ENCODE data around the gene CSPG5.

The CSPG5 gene

DNA sequence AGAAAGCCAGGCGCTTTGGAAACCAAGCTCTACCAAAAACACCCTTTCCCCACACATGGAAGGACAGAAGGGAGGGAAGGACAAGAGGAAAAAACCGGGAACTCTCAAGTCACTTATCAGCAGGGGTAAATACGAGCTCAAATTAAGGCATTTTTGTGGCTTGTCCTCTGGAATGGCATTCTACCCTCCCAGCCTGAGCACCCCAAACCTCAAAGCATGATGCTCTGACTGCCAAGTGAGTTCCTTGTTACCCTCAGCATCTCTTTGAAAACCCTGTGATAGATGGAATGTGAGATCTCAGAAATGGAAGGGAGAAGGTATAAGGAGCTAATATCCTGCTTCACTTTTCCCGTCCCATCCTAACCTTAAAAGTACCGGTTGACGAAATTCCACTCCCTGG is 8.1 kb upstream of the CSPG5 start:
- no peak for DNase-seq (ENCODE audit: low read depth in 2 of 2, low spot score in 1 of 2)

DNA sequence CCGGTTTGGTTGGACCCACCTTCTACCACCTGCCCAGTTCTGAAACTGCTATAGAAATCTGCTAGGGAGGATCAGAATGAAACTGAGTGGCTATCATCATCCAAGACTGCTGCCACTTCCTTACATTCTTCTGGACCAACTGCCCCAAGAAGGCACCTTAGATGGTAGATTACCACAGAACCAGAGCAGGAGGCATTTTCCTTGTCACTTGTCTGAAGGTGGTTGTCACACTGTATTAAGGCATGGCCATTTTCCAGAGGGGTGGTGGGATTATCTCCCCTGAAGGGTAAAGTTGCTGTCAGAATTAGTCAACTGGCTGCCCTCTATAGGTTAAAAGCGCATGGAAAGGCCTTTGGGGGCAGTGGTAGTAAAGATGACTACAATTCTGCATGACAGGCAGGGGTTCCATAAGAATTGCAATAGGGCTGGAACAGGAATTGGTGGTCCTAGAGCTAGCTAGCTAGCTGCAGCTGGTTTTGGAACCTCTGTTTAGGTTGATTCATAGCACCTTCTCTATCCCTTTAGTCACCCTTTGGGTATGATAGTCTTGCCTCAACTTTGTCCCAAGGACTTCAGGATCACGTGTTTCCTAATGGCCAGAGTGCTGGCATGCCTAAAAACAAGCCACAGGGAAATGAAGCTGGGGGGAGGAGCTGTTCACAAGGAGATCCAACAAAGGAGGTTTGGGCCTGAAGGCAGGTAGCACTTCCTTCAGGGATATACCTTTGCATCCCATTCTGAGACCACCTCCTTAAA is 4.8 kb upstream of the CSPG5 start:
- DNase-seq (ENCODE audit: low read depth in 2 of 2, low spot score in 1 of 2): no peak

DNA sequence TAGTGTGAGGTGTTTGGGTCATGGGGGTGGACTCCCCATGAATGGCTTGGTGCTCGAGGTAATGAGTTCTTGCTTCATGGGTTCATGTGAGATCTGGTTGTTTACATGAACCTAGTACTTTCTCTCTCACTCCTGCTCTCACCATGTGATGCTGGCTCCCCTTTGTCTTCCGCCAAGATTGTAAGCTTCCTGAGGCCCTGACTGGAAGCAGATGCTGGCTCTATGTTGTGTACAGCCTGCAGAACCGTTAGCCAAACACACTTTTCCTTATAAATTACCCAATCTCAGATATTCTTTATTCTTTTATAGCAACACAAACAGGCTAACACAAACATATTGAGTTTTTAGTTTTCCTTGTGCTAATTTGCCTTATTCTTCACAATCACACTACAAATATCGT is 3.2 kb upstream of the CSPG5 start:
- DNase-seq (ENCODE audit: low read depth in 2 of 2, low spot score in 1 of 2): no peak

DNA sequence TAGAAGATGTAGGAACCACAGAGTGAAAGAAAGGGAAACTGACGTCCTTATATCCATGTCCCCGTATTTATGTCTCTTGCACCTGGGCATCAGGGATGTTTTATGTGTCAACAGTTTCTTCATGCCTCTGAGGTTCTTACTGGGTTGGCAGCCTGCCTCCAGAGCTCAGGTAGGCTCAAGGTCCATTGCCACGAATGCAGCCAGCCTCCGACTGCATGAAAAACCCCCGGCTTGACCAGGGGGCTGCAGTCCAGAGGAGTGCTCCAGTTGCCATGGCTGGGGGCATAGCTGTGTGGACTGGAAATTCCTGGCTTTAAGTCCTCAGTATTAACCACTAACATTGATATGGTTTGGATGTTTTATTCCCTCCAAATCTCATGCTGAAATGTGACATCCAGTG is 2.8 kb upstream of the CSPG5 start:
- no peak for DNase-seq (ENCODE audit: low read depth in 2 of 2, low spot score in 1 of 2)

DNA sequence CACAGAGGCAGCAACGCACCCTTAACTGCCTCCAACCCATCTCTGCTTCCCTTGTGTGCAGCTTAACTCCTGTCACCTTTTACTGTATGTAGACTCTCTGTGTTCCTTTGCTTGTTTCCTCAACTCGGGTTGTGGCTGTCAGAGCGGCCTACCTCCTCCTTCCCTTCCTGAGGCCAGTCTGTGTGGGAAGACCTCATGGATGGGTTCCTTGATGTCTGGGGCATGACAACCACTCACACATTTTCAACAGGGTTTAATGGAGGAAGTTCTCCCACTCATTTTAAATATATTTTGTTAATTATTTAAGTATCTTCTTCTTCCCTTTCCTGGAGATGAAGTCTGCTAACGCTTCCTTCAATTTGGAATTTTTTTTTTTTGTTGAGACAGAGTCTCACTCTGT is 1.8 kb upstream of the CSPG5 start:
- DNase-seq (ENCODE audit: low read depth in 2 of 2, low spot score in 1 of 2): no peak

DNA sequence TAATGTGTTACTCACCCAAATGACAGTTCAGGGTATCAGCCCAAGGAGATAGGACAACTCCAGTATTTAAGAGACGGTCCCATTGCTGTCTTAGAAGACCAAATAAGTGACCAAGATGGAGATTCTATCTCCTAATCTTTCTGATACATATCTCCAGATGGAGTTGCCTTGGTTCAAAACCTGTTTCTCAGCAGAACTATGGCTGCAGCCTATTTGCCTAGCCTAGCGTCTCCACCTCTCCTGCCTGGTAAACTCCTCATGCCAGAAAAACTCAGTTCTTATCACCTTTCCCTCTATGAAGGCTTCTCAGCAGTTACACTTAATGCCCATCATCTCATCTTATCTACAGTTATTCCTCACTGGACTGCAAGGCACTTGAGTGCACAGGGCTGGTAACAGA is 1.2 kb upstream of the CSPG5 start:
- no peak for DNase-seq (ENCODE audit: low read depth in 2 of 2, low spot score in 1 of 2)

DNA sequence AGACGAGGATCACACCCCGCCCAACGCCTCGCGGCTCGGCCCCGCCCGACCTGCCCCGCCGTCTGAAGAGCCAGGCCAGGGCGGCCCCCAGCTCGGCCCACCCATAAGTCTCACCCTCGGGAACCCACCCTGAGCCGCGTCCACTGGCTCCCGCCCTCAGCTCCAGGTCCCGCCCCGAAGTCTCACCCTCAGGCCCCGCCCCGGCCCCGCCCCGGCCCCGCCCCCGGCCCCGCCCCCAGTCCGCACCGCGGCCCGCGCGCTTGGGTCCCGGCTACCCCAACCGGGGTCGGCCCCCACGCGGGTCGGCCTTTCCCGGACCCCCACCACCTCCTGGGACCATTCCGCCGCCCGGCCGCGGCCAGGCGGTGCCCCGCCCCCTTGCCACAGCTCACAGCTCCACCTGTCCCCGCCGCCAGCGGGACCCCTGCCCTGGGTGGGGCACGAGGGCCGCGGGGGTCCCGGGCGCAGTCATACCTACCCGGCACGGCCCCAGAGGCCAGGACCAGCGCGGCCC is 489 bp downstream of the CSPG5 start:
- no peak for DNase-seq (ENCODE audit: low read depth in 2 of 2, low spot score in 1 of 2)

DNA sequence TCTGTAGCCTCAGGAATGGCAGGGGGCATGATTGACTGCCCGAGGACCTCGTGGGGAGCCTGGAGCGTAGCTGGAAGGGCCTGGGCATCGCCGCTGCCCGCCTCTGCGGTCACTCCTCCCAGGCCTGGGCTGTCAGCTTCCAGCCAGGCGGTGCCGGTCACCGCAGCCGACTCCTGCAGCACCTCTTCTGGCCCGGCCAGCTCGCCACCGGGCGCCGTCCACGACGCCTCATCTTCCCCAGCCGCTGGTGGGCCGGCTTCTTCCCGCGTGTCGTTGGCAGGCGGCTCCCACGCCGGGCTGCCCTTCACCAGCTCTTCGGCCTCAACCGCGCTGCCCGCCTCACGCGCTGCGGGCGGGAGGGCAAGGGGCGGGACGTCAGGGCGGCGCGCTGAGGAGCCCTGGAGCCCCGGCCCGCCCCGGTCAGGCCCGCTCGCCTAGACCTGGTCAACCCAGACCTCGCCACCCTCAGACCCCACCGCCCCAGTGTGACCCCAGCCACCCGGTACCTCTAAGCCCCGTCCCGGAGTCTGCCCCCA is 1.0 kb downstream of the CSPG5 start:
- no peak for DNase-seq (ENCODE audit: low read depth in 2 of 2, low spot score in 1 of 2)

DNA sequence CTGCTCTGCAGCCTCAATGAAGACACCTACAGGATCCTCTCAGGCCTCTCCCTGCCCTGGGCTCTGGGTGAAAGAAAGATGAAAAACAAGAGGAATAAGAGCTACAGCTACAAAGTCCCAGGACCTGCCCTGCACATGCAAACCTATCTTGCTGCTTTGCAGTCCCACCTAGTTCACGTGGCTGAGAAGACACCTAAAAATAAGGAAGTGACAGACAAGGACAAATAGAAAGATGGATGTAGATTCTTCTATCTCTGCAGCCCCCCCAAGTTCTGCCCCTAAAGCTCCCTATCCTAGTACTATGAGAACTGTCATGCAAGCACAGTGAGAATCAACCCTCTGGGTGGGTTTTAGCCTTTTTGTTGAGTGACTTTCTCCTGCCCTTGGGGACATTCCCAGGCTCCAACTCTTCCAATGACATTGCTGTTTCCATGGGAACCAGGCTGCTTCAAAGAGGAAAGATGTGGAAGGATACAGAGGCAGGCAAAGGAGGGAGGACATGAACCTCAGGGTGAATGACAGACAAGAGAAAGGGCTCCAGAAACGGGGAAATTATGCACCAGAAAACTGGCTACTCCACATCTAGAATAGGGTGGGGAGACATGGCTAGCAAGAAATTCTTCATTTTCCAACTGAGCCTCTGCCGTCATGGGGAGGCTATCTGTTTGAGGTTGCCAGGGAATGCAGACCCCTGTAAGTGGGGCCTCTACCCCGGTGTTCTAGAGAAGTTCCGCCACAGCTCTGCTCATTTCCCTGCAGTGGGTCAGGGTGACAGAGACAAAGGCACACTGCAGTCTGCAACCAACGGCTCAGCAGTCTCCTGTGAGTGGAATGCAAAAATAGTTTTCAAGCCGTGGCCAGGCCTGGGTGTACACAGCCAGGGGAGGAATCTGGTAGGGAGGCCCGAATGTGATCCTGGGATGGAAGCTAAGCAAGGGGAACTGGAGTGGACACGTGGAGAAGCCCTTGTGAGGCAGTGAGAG is 5.2 kb downstream of the CSPG5 start:
- no peak for DNase-seq (ENCODE audit: low read depth in 2 of 2, low spot score in 1 of 2)

DNA sequence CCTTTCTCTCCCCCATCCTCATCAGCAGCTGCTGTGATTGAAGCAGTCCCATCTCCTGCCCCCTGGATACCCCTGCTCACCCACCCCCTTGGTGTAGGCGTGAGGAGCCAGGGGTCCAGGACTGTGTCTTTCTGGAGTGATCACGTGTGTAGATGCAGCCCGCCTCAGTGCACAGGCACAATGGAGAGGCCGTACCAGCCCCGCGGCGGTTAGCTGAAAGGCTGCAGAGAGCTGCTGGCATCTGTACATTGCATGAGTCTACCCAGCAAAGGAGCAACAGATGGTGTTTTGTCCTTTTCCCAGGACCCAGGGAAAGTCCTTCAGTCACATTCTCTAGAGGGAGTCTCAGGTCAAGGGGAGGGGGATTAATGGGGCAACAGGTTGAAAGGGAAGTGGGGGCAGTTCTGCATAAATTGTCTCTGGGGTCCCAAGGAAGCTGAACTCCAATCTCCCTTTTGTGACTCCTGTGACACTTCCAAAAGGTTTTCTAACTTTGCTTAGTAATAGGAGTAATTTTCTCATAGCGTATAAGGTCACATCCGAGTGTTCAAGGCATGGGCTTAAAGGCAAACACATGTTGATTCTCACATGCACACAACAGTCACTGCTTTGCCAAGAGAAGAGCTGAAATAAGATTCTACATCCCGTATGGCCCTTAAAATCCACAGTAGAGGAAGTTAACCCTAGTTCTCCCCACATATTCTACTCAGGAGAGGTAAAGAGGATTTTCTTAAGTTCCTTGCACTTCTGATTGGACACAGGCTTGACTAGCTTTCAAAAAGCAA is 7.1 kb downstream of the CSPG5 start:
- no peak for DNase-seq (ENCODE audit: low read depth in 2 of 2, low spot score in 1 of 2)

DNA sequence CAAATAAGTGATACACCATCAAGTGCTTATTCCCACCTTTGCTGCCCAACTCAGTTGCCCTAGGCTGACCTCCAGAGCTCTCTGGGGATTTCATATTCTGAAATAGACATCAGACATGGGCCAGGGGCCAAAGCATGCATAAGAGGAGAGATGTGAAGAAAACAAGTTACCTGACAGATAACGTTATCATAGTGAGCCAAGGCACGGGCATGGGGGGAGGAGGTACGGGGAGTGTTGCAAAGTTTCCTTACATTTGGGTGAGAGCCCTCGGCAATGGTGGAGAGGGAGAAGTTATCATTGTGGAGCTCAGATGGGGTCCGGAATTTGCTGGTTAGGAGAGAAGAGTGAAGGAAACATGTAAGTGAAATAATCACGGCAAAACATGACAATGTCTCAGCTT is 9.8 kb downstream of the CSPG5 start:
- no peak for DNase-seq (ENCODE audit: low read depth in 2 of 2, low spot score in 1 of 2)

DNA sequence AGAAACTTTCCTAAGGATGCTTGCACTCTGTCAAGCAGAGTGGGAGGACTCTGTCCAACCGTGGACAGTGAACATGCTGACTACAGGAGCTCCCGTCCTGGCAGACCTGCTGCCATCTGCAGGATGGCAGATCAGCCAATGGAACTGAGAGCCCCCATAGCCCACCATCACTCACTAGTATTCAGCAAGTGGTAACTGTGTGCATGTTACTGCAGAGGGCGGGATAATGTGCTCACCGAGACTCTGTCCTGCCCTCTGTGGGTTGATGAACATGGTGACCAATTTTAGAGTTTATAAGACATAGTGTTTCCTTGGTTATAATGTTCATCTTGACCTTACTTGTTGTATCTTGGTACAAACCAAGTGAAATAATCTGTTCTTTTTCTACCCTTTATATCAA is 11.5 kb downstream of the CSPG5 start:
- DNase-seq (ENCODE audit: low read depth in 2 of 2, low spot score in 1 of 2): no peak

DNA sequence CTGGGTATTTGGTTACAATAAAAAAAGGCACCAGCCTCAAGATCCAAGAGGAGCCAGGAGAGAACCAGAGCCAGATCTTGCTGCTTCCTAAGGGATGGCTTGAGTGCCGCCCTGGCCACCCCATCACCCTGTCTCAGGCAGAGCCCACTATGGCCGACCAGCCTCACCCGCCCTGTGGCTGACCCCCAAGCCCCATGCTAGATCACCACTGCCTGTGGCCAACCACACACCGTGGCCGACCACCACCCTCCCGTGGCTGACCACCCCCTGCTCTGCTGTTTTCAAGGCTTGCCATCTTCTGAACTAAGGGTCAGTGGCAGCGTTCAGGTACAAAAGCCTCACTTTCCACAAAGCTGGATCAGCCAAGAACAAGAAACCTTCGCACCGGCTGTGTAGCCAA is 12.0 kb downstream of the CSPG5 start:
- no peak for DNase-seq (ENCODE audit: low read depth in 2 of 2, low spot score in 1 of 2)

DNA sequence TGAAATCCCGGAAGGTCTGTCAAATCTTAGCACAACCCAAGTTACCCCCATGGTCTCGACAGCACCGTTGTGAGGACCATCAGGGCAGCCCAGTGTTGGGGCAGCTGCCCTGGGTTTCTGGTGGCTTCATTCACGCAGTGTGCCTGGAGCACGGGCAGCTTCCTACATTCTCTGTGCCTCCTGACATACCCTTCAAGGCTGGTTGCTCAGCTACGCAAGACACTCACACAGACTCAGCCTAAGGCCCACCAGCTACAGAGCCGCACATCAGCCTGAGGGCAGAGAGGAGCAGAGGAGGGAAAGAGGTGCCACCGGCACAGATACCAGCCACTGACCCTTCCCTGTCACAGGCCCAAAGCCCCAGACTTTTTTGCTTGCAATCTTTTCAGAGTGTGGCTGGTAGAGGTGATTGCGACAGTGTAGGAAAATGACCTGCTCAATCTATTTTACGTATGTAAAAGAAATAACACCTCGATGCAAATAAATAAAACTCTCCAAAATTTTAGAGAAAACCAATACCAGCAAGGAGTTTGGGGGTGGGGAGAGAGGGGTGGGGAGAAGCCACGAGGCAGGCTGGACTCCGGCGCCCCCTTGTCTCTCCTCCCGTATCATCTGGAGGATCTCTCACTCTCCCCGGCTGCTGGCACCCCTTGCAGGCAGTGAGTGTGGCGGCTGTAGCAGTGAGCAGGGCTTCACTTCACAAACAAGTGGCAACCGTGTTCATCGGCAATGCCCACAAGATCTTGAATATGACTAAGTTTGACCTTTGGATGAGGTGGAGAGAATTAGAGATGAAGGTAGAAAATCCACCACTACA is 12.7 kb downstream of the CSPG5 start:
- no peak for DNase-seq (ENCODE audit: low read depth in 2 of 2, low spot score in 1 of 2)

DNA sequence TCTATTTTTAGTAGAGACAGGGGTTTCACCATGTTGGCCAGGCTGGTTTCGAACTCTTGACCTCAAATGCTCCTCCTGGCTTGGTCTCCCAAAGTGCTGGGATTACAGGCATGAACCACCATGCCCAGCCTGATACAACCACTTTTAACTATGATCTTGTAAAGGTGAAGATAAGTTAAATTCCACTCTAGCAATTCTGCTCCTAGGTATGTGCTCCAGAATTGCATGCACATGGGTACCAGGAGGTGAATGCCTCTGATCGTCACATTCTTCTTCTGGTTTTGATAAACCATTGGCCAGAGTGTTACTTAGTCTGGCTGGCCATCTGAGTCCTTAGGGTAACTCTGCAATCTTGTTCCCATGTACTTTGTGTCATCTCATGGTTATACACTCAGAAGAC is 22.3 kb downstream of the CSPG5 start:
- DNase-seq (ENCODE audit: low read depth in 2 of 2, low spot score in 1 of 2): no peak

DNA sequence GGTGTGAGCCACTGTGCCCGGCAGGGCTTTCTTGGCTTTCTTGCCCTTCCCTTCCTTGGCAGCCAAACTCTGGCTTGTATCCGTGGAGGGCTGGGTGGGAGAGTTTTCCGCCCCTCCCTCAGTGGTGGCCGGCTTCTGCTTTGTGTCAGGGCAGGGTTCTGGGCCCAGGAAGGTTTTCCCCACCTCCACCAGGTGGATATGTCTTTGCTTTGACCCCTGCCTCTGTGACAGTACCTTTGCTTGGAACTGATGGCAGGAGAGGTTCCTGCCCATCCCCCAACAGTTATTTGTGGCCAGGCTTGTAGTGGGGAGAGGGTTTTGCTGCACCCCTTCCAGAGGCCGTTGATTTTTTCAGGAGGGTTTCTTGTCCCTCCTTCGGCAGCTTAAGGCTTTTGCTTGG is 24.3 kb downstream of the CSPG5 start:
- no peak for DNase-seq (ENCODE audit: low read depth in 2 of 2, low spot score in 1 of 2)

DNA sequence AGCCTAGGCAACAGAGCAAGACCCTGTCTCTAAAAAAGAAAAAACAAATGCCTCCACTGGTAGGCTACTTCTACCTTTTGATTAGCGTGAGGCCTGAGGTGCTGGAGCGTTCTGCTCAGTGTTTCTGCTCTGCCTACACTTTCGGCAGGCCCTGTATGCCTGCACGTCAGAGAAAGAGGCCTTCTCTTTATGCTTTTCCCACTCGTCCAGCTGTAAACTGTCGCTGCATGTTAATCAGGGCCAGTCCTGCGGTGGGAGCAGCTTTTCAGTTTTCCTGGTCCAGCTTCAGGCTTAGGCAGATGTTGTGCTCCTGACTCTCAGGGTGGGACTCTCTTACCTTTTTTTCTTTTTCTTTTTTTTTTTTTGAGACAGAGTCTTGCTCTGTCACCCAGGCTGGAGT is 25.3 kb downstream of the CSPG5 start:
- DNase-seq (ENCODE audit: low read depth in 2 of 2, low spot score in 1 of 2): no peak

DNA sequence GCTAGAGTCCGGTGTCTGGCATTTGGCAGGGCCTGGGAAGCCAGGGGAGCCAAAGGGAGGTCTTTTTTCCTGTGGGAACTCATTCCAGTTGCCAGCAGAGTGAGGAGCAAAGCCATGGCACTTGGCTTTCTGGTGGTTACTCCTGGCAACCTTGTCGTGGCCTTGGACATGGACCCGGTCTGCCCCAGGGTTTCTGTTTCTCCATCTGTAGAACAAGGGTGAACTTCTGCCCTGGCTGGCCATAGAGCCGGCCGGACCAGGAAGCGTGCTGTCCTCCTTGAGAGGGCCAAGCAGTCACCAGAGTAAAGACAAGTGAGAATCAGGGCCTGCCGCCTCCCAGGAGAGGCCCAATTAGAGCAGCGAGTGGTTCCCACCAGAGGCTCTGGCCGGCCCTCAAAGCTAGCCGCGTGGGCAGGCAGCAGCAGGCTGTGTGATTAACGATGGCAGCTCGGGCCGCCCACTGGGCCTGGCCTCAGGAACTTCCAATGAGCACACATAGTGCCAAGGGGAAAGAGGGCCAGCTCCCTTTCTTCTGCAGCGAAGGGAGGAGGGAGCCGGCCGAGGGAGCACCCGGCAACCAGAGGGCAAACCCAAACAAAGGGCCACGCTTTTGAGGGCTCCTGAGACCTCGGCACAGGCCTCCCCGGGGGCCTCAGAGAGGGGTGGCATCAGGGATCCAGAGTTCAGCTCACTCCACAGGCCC is 36.0 kb downstream of the CSPG5 start:
- DNase-seq (ENCODE audit: low read depth in 2 of 2, low spot score in 1 of 2): no peak

DNA sequence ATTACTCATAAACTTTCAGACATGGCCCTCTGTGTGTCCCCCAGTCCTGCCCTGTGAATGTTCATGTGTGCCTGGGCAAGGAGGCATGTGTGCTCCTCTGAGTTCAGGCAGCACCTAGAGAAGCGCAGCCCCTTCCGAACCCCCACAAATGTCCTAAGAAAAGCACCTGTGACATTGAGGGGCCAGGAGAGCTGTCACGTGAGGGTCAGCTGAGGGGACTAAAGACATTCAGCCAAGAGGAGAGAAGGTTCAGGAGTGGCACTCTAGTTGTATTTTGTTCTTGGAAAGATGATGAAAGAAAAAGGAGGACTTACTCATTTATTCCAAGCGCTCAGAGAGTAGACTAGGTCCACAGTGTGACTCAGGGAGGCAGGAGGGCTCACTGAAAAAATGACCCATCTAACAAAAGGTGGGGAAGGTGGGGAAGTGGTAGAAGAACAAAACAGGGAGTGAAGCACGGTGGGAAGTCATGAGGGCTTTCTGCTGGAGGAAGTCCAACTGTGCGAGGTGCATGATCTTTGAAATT is 37.0 kb downstream of the CSPG5 start:
- DNase-seq (ENCODE audit: low read depth in 2 of 2, low spot score in 1 of 2): no peak

Measured in stimulated activated CD8-positive, alpha-beta memory T cell treated with anti-CD3 and anti-CD28 coated beads, Interleukin-4, amount 100 ng/mL, for 4 hours (primary cell).